Epidermal melanocyte (primary cell): Measurements from ENCODE around the gene GDPD3.
A peak's percentile ranks its signal among the peaks of the same experiment; 100 is the strongest.
"Not testable (repeated sequence)": the region's sequence is repeated elsewhere in the genome, so short reads cannot be mapped to it uniquely, and the experiment has no call there.

Experiments used
- DNase-seq: peaks from one replicate; pipeline ENCODE4 v3.0.0; 2011; ENCODE audit warnings: low spot score; ENCODE audit not compliant: insufficient read length

GDPD3 gene

GRCh38 chr16:30124985-30125379 is 11.6 kb upstream of the GDPD3 start:
- no peak for DNase-seq

- no peak for DNase-seq
These were observed 9.3 kb upstream of the GDPD3 start for GRCh38 chr16:30122604-30123160.

DNA sequence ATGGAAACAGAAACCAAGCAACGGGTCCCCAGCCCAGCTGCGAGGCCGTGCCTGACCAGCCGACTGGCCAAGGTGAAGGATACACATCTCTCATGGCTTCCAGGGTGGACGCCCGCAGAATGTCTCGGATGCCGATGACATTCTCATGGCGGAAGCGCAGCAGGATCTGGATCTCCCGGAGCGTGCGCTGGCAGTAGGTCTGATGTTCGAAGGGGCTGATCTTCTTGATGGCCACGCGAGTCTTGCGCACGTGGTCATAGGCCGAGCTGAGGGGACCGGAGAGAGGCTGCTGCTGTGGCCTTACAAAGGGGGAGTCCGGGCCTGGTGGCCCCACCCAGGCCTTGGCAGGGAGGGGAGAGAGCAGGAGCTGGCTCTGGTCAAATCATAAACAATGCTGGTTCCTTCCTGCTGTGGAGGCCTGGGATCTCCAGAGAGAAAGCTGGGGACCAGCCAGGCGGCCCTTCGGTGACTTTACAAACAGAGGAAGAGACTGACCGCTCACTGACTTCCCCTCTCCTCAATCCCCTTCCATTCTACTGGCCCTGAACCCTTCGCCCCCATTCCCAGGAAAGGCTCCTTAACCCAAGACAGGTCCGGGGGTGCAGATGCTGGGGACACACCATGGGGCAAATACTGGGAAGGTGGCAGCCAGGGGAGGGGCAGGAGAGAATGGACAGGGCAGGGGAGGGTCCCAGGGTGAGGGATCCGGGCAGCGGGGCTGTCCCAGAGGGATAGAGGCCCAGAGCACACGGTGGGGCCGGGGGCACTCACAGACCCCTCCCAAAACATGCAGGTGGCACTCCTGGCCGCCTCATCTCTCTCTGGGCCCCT is 8.6 kb upstream of the GDPD3 start:
- DNase-seq: no peak

DNA sequence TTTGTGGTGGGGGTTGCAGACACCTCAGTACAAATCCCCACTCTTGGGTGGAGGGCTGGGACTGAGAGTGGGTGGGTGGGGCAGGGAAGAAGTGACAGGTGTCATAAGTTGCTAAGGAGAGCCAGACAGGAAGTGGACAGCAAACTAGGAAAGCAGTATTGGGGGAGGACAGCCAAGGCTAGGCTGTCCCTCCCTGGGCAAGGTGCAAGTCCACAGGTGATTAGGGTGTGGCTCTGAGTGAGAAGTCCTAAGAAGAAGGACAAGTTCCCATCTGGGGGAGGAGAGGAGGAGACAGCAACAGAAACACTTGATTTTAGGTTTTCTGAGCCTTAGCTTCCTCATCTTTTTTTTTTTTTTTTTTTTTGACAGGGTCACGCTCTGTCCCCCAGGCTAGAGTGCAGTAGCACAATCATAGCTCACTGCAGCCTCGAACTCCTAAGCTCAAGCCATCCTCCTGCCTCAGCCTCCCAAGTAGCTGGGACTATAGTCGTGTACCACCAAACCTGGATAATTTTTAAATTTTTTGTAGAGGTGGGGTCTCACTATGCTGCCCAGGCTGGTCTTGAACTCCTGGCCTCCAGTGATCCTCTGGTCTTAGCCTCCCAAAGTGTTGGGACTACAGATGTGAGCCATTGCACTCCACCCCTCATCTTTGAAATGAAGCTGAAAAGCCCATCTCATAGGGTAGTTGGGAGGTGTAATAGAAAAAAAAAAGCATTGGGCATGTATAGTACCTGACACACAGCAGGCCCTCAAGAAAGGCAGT is 7.2 kb upstream of the GDPD3 start:
- DNase-seq: no peak

GRCh38 chr16:30119428-30119827 is 6.1 kb upstream of the GDPD3 start:
- no peak for DNase-seq

DNA sequence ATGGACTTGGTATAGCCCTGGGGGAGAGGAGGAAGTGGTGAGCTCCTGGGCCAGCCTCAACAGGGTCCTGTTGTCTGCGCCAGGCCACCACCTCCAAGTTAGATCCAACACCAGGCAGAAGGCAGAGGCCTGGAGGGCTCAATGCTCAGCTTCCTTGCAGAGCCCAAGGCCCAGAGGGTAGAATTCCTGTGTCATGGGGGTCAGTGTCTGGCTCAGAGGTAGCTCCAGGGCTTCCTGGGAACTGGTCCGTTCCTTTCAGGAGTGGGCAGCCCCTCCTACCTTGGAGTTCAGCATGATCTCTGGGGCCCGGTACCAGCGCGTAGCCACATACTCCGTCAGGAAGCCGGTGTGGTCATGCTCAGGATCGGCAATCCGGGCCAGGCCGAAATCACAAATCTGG is 4.4 kb upstream of the GDPD3 start:
- no peak for DNase-seq

- no peak for DNase-seq
These were observed 3.2 kb upstream of the GDPD3 start for GRCh38 chr16:30116291-30117207.

DNA sequence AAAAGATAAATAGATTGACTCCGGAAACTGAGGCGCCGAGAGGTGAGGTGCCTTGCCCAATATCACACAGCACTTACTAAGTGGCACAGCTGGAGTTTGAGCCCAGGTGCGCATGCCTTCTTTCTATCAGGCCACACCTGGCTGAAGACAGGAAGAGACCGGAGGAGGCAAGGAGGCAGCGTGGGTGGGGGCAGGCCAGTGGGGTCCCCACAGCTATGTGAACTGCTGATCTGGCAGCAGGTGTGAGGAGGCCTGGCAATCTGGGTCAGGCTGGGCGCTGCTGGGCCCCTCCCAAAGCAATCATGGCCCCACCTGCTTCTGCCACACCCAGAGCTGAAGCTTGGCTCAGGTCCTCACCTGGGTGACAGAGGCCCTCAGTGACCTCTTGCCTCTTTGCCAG is 1.9 kb upstream of the GDPD3 start:
- no peak for DNase-seq

DNA sequence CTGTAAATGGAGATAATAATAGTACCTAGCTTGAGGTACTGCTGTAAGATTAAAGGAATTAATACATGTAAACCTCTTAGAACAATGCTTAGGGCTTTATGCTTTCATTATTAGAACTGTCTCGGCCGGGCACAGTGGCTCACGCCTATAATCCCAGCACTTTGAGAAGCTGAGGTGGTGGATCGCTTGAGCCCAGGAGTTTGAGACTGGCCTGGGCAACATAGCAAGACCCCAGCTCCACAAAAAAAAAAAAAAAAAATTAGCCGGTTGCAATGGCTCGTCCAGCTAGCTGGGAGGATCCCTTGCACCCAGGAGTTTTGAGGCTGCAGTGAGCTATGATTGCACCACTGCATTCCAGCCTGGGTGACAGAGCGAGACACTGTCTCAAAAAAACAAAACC is 1.5 kb upstream of the GDPD3 start:
- not testable (repeated sequence) for DNase-seq

DNA sequence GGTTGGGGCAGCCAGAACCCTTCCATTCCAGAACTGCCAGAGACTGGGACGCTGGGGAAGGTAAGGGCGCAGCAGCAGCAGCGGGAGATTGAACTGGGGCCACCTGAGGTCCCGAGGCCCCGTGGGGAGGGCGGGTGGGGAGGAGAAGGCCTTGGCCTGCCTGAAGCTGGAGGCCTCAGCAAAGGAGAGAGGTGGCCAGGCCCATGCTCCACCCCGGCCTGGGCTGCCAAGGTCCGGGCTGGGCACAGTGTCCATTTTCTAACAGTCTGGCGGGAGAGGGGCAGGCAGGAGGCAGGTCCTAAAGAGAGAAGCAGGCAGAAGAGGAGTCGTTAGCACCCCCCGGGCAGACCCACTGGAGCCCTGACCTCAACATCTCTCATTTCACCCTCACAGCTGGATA is 1.1 kb upstream of the GDPD3 start:
- DNase-seq: no peak

DNA sequence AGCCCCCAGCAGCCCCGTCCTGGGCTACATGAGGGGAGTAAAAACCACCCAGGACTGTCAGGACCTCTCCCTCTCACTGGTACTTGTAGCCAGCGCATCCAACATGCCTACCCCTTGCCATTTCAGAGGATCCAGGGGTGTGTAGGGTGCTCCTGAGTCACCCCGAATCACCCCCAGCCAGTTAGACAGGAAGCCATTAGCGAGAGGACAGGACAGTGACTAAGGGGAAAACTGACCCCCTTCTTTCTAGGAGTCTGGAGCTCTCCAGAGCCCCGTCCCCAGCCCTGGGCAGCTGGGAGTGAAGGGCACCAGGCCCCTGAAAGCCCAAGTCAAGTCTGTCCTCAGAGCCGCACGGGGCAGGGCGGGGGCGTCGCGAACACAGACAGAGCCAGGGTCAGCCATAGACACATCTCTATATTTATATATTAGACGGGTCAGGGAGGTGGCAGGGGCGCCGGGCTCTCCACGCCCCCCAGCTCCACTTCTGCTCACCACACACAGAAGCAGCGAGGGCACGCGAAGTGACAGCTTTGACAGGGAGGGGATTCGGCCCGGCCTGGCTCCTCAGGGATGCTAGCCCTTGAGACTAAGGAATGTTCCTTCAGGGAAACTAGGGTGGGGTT is 485 bp upstream of the GDPD3 start:
- no peak for DNase-seq

GRCh38 chr16:30112197-30113030 is 923 bp downstream of the GDPD3 start:
- no peak for DNase-seq

GRCh38 chr16:30110661-30111060 is 2.7 kb downstream of the GDPD3 start:
- DNase-seq: no peak

- DNase-seq: no peak
These were observed 5.1 kb downstream of the GDPD3 start for GRCh38 chr16:30108059-30108850.

DNA sequence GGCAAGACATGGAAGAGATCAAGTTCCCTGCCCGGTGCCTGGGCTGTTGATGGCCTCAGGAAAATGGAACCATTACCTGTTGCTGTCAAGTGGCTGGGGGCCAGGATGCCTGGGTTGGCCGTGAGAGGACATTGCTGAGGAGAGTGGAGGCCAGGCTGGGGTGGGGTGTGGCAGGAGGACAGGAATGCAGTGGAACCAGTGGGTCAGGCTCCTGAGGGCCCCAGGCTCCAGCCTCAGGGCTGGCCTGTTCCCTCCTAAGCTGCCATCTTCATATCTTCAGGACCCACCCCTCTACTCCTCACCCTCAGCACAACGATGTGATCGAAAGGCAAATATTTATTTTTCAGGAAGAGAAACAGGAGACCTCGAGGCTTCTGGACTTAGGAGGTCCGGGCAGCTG is 8.8 kb downstream of the GDPD3 start:
- no peak for DNase-seq

DNA sequence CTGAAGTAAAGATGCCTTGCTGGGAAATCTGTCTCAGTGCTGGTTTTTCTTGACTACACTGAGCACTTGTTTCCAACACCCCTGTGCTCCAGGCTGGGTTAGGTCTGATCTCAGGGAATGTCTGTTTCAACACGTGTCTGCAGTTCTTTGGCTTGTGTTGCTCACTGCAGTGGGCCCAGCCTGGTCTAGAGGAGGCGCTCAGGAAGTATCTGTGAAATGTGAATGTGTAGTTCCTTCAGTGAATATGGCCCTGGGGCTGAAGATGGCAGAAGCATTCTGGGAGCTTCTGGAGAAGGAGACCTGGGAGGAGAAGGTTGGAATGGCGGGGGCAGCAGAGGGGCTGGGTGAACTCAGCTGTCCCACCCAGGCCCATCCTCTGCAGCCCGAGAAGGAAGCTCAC is 9.2 kb downstream of the GDPD3 start:
- no peak for DNase-seq

GRCh38 chr16:30096862-30097563 is 16.3 kb downstream of the GDPD3 start:
- DNase-seq: no peak

DNA sequence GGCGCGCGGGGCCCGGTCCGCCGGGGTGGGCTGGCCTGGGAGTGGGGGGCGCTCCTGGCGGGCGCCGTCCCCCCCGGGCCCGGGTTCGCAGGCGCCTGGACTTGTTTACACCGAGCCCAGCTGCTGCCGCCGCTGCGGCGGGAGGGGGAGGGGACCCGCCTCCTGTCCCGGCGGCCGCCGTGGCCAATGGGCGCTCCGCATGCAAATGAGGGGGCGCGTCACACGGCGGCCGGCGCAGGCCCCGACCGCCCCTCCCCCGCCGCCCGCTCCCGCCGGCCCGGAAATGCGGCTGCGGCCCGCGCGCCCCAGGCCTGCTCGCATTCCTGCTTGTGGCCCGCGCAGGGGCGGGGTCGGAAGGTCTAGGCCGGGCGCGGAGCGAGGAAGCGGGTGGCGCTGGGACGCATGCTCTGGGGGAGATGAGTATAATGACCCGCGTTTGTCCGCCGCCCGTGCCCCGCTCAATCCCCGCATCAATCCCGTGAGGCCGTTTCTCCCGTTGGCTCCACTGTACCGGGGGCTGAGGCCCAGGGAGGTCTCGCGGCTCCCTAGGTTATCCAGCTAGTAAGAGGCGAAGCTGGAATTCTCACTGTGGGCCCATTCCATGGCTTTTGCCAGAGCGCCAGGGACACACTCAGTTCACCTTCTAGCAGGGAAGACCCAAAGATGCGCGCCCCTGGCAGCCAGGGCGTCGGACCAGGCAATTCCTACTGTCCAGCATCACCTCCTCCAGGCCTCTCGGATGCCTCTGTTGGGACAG is 17.1 kb downstream of the GDPD3 start, which contains the start of gene YPEL3:
YPEL3 (minus strand) TSS at position 109 of the 757 bp plus-strand sequence. CDS start 731 bp downstream, outside the sequence.
- DNase-seq: peak; percentile 96
